HG02588 (cell line): ENCODE measurements around the gene CAMK2D.

Experiments
- ATAC-seq: cut with Tn5 transposase; IDR thresholded peaks from one replicate; pipeline ENCODE4 v1.9.1; 2021; ENCODE audit warnings: mild to moderate bottlenecking, moderate library complexity; ENCODE audit not compliant: unreplicated experiment

Gene CAMK2D

DNA sequence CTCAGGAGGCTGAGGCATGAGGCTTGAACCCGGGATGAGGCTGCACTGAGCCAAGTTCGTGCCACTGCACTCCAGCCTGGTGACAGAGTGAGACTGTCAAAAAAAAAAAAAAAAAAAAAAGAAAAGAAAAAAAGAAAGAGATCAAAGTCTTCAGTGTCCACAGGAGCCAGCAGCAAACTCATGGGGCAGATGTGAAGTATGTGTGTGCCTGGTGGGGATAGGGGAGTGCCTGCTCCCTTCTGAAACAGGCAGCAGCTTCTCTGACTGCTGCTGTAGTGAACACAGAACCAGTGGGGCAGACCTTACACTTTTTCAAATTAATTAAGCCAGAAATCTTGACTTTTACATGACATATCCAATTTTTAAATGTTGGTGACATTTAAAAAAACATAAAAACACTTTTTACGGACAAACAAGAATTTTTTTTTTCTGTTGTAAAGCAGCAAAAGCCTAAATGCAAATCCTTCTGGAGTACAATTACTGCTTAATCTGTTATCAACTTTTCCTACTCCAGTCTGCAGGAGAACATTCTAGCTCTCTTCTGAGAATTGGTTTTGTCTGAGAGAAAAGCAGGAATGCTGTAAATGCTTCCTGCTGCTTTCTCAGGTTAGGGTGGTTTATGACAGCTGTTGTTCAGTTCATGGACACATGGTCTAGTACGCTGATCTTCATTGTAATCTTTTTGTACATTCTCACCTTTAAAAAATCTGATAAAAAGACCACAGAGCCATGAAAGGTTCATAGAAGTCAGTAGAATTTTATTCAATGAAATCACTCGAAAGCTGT lies 311.1 kb downstream of the CAMK2D start:
- no peak for ATAC-seq

DNA sequence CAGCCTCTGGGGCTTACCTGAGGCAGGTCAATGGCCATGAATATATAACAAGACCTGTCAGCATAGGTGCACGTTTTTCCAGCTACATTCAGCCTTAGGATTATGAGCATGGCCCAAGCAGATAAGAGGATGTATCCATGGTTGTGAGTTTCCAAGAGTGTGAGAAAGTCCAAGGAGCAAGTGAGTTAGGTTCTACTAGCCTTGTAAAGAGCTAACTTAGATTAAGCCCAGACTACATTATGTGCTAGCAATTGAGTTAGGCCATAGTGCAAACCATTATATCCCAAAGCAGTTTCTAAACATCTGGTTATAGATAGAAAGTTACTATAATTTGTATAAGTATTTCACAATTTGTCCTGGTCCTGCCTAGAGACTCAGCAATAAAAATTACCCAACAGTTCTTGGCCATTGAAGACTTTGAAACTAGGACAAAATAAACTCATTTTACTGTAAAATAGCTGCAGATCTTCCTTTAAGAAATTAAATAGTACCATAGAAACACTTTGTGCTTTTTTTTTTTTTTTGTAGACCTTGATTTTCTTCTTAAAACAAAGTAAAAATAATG lies 312.0 kb downstream of the CAMK2D start:
- no peak for ATAC-seq

DNA sequence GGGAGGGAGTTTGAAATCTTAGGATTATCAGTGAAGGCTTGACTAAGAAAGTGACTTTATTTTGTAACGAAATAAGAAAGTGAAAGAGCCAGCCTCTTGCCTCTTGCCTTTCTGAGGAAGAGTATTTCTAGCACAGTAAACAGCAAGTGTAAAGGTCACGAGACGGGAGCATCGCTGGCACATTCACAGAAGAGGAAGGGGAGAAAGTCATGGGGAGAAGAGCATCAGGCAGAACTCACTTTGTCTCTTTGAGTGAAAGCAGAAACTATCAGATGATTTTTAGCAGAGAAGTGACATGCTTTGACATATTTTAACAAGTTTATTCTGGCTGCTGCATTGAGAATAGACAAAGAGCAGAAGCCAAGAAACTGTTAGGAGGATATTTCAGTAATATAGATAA lies 313.8 kb downstream of the CAMK2D start:
- ATAC-seq = peak; percentile 61

DNA sequence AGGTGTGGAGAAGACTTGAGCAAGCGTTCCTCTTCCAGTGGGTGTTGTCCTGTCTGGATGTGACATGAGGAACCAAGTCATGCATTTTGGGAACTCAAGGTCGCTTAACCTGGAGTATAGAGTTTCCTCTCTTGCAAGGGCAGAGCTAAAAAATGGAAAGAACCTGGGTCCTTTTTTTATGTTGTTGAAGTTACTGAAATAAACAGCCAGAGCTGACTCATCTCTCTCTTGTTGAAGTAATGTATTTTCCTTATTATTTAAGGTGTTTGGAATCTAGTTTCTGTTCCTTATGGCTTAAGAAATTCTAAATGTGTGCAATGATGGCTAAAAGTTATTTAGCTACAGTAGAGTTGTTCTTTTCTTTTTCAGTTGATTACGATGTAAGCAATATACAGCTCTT lies 314.5 kb downstream of the CAMK2D start:
- ATAC-seq = no peak

DNA sequence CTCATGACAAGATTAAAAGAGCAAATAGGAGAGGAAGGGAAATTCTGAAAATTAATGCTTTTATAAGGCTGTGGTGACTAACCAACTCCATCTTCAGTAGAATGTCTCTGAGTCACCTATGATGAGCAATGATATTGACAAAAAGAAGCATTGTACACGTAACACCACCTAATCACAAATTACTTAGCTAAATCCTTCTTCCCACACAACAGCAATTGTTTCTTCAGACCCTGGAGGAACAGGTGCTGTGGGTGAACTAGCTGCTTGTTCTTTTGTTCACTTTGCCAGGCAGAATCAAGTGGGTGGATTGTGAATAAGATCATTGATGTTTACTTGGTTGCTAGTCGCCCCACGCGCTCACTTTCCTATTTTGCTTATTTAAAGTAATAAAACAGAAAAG lies 315.5 kb downstream of the CAMK2D start:
- no peak for ATAC-seq

DNA sequence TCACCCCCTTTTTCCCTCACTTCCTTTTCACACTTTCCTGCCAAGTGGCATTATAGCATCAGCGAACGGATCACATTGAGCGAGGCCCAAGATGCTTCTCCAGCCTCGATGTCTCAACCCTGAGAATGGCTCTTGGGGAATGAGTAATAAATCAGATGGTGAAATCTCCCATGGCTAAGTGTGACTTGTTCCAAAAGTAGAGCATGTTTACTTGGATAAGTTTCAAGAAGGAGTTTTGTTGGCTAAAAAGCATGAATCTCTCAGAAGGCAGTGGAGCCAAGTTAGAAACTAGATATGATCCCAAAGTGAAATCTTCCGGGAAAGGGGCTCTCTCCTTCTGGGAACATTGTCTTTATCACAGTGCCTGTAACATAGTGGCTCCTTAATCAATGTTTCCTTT lies 316.3 kb downstream of the CAMK2D start:
- no peak for ATAC-seq

DNA sequence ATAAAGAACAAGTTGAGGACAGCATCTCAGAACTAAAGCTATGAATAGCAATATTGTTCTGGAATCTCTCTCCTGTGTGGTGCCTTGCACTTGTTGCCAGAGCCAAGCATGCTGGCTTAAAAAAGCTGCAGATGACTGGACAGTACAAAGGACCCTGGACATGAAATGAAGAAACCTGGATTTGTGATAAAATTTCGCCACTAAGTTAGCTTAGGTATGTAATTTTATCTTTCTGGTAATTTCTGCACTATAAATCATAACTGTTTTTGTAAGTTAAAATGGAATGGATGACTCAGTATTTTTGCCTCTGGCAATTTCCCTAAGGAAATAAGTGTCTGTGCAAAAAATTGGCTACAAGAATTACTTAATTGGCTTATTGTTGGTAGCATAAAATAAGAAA lies 317.2 kb downstream of the CAMK2D start:
- ATAC-seq = no peak

DNA sequence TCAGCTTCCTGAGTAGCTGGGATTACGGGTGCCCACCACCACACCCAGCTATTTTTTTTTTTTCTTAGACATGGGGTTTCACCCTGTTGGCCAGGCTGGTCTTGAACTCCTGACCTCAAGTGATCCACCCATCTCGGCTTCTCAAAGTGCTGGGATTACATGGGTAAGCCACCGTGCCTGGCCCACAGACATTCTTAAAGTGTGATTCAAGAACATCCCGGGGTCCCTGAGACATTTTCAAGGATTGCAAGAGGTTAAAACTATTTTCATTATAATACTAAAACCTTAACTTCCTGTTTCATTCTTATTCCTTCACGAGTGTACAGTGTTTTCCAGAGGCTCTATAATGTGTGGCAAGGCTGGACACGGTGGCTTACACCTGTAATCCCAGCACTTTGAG lies 318.7 kb downstream of the CAMK2D start:
- no peak for ATAC-seq

DNA sequence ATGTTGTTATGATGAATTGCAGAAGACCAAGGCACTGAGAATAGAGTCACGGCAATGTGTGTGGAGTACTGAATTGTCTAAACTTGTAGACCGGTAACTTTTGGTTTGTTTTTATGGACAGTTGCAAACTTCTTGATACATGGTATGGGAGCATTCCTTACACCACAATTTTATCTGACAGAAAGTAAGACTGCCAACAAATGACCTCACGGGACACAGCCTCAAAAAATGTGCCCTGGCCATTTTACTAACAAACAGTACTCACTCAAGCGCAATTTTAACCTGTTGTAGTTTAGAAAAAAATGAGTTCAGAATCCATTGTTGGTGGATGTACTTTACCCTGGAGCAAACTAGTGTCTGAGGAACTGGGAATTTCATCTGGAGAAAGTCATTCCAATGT lies 321.2 kb downstream of the CAMK2D start:
- ATAC-seq = no peak

DNA sequence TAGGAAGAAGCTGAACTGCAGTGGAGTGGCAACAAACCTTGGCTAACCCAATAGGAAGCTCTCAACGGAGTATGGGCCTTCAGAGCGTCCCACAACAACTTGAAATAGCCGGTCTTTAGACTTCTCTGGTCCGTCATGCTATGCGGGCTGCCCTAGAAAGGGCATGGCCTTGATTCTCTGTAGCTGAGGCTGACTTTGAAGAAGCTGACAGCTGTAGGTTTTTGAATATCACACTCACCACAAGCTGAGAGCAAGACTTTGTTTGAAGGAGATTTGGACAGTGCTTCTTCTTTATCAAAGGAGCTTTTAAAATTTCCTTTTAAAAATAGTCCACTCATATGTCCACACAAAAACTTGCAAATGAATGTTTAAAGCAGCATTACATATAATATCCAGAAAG lies 322.9 kb downstream of the CAMK2D start:
- no peak for ATAC-seq

DNA sequence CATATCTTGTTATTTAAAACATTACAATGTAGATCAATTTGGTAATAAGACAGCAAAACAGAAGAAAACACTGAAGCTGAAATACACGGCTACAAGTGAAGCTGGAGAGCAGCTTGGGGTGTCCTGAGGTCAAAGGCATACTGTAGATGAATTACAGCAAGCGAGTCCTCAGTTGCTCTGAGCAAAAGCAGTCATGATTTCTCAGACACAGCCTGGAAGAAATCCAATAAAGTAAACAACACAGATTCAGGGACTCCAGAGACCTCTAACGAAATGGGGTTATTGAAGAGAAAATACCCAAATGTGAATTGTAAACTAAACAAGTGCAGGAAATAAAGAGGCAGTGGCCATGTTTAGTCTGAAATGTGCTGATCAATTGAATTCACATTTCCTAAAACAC lies 324.4 kb downstream of the CAMK2D start:
- ATAC-seq = no peak

DNA sequence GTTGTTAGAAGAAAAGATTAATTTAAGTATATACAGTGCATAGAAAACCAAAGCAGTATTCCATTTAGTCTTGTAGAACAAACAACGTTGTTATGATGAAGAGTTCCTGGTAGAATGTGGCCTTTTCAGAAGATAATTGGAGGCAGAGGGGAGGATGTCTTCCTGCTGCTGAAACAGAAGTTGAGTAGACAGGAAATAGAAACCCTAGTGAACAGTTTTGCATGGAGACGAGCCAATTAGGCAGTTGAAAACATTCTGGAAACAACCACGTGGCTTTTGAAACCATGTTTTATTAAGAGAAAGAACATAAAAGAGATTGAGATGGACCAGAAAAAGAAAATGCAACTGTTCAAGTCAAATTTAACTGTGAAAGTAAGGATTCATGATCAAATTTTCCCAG lies 325.2 kb downstream of the CAMK2D start:
- no peak for ATAC-seq

DNA sequence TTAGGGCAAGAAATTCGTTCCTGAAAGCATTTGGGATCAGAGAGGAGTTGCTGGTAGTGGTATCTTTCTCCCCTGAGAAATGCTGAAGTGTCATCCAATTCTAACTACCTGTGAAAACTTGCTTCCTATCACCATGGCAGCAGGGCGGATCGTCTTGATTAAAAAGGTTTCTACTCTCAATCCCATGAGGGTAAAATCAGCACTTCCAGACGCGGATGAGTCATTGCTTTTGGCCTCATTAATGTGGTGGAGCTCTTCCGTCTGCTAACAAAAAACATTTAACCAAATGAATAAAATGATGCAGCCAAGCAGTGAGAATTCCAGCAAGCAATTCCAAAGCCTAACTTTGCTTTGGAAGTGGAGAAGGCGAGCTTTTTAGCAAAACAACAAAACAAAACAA lies 325.6 kb downstream of the CAMK2D start:
- no peak for ATAC-seq

DNA sequence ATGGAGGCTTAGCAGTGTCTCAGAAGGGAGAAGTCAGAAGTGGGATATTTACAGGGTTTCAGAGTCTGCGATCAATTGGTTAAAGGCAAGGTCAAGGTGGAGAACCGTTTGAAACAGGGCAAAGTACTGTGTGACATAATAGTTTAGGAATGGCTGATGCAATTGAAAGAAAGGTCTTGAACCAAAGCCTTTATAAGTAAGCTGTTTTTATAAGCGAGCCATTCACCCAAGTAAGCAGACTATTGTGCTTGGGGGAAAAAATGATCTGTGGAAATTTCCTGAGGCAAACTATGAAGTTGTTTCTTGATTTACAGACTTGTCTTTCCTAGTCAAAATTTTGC lies 327.3 kb downstream of the CAMK2D start:
- no peak for ATAC-seq

DNA sequence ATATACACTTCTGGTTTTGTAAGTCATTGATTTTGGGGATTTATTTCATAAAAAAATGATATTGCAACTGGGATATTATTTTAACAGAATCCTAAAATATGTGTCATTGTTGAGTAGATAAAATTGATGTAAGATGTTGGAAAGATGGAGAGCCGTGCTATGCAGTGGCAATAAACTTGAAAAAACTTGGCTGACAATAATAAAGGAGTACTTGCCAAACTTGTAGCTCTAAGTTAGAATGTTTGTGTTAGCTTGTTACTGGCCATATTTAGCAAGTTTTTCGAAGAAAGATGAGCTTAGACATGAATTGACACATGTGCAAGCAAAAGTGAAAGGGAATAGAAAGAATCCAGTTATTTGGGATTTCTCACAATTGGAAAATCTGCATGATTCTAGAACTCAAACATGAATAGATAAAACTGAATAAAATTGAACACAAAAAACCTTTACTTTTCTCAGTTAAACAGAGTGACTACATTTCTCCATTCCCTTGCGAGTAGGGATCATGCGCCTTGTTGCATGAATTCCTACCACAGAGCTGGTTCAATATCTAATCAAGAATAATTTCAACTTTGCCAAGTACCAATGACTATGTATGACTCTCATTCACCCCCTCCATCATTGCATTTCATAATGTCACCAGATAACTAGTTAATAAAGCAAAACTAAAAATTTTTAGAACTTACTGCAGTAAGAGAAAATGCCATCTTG lies 327.8 kb downstream of the CAMK2D start:
- ATAC-seq = no peak

DNA sequence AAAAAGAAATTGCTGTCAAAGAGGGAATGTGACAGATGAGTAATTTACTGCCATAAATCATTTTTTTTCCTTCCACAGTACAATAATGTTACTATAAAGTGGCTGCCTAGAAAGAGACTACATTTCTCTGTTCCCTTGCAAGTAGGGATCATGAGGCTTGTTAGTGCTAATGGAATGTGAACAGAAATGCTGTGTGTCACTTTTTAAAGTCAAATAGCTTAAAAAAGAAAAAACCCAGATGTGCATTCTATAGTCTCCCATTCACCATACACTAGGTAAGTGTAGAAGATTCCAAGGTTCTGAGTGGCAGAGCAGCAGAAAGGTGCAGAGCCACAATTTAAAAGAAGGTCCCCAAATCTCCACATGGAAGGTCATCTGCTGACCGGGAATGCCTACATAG lies 328.4 kb downstream of the CAMK2D start:
- no peak for ATAC-seq

DNA sequence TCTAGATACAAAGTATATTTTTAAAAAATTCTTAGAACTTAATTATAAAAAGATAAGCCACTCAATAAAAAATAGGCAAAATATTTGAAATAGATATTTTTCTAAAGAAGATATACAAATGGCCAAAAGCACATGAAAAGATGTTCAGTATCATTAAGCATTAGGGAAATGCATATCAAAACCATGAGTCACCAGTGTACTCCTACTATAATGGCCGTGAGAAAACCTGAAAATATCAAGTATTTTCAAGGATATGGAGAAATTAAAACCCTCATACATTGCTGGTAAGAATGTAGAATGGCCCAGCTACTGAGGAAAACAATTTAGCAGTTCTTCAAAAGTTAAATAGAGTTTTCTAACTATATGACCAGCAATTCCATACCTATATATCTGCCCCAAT lies 337.9 kb downstream of the CAMK2D start:
- ATAC-seq = no peak

DNA sequence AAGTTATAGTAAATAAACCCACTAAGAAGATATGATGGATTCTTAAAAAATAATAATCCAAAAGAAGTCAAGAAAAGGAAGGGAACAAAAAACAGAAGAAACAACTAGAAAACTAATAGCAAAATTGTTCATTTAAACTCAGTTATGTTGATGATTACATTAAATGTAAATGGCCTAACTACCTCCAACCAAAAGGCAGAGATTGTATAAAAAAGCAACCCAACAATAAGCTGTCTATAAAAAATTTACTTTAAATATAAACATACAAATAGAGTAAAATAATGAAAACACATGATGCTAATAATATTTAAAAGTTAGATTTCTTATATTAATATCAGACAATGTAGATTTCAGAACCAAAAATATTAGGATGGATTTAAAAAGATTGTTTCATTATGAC lies 340.6 kb downstream of the CAMK2D start:
- ATAC-seq = no peak

DNA sequence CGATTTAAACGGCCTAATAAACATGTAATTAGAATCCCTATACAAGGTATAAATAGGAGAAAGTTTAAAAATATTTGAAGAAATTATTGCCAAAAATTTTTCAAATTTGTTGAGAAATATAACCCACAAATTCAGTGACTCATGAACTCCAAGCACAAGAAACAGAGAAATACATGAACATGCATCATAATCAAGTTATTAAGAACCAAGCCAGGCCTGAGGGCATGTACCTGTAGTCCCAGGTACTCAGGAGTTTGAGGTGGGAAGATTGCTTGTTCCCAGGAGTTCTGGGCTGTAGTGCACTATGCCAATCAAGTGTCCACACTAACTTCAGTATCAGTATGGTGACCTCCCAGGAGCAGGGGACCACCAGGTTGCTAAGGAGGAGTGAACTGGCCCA lies 341.9 kb downstream of the CAMK2D start:
- no peak for ATAC-seq

DNA sequence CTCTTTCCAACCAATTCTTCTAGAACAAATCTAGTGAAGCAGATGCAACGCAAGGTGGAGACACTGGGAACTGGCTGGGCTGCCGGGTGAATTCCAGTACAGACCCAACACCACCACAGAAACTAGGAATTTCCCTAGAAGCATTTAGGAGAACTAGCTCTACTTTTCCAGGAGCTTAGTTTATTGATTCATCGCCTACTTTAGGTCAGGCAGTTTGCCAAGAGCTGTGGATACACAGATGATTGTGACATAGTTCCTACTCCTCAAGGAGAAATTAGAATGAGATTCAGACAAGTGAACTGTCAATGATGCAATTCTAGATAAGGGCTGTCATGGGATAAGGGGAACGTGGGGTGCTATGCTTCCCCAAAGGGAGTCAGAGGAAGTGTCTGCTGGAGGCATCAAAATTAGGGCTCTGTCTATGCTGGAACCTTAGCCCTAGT lies 350.0 kb downstream of the CAMK2D start:
- ATAC-seq = no peak

DNA sequence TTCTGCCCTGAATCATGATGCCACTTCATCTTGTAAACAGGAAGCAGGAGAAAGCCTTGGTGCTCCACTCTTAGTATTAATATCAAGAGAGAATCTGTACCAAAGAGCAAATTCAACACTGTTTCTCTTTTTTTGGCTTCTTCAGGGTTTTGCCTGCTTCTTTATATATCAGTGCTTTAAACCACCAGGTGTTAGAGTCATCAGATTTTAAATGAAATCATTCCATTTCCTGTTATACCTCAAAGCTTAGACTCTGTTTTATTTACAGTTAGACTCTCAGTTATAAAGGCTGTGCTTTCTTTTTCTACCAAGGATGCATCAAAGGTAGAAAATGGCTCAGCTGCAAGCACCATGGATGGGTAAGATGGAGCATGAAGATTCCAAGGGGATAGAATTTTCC lies 350.9 kb downstream of the CAMK2D start:
- no peak for ATAC-seq

DNA sequence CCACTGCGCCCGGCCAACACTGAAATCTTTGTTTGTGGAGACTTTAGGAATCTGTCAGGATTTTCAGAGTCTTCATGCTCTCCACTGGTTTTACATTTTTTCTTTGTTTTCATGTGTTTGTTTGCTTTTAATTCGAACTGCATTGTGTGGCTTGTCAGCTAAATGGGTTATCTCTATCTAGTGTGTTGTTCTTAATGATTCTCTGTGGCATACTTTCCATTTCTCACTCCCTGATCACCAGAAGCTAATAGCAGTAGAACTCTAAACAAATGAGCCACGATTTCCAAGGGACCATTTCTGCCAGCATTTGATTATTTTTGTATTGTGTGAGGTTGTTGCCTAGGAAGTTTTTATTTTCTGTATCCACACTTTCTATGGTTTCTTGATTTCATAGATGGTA lies 352.4 kb downstream of the CAMK2D start:
- no peak for ATAC-seq
